ENCODE measurements around the gene SENP5. TPM values are rescaled to one million over a fixed set of nuclear protein-coding genes. Genes with fewer than 3 reads are reported as not detected.

The SENP5 gene
- total RNA-seq, 1 donor from 2014 or later: 49.6 TPM

DNA sequence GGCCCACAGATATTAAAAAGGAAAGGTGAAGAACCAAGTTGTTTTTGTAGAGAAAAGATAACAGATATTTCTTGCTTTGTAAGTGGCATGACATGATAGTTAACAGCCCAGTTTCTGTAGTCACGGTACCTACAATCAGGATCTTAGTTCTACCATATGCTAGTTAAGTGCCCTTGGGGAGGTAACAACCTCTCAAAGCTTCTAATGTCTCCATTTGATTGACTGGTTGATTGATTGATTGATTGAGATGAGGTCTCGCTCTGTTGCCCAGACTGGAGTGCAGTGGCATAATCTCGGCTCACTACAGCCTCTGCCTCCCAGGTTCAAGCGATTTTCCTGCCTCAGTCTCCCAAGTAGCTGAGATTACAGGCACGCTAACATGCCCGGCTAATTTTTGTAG is 28.5 kb downstream of the SENP5 start:
- Mint-ChIP-seq H3K4me1 (ENCODE audit: low read depth, unreplicated experiment) (peaks cover 10% of the 10 kb centered on the region), H3K27ac (ENCODE audit: unreplicated experiment) (peak overlapping the region; percentile 17)

DNA sequence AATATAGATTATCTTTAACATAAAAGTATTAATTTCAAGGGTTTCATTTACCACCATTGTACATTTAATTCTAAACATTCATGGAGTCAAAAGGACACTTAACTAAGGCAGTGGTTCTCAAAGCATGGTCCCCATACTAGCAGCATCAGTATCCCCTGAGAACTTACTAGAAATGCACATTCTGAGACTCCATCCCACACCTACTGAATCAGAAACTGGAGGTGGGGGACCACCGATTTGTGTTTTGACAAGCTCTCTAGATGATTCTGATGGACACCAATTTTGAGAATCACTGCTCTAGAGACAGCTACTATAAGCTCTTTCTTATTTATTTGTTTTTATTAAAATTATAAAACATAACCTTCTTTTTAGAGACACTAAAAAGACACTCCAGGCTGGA is 34.0 kb downstream of the SENP5 start:
- Mint-ChIP-seq H3K27ac (ENCODE audit: unreplicated experiment) (no peak overlapping the region), H3K4me1 (ENCODE audit: low read depth, unreplicated experiment) (peaks cover 2% of the 10 kb centered on the region), H3K27me3 (ENCODE audit: unreplicated experiment) (no peaks in the 10 kb centered on the region), H3K9me3 (ENCODE audit: unreplicated experiment) (no peaks in the 10 kb centered on the region), H3K4me3 (ENCODE audit: unreplicated experiment) (no peak overlapping the region), H3K36me3 (ENCODE audit: unreplicated experiment) (no peaks in the 10 kb centered on the region)
- no peak for DNase-seq
- TF ChIP-seq, protein P1, sequence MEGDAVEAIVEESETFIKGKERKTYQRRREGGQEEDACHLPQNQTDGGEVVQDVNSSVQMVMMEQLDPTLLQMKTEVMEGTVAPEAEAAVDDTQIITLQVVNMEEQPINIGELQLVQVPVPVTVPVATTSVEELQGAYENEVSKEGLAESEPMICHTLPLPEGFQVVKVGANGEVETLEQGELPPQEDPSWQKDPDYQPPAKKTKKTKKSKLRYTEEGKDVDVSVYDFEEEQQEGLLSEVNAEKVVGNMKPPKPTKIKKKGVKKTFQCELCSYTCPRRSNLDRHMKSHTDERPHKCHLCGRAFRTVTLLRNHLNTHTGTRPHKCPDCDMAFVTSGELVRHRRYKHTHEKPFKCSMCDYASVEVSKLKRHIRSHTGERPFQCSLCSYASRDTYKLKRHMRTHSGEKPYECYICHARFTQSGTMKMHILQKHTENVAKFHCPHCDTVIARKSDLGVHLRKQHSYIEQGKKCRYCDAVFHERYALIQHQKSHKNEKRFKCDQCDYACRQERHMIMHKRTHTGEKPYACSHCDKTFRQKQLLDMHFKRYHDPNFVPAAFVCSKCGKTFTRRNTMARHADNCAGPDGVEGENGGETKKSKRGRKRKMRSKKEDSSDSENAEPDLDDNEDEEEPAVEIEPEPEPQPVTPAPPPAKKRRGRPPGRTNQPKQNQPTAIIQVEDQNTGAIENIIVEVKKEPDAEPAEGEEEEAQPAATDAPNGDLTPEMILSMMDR (IDR thresholded peaks at IDR 0.05; ENCODE audit: partially characterized antibody, unreplicated experiment): no peak

More for the DNA sequence above, 28.5 kb downstream of the SENP5 start:
- Mint-ChIP-seq H3K4me3 (ENCODE audit: unreplicated experiment) (no peak overlapping the region), H3K9me3 (ENCODE audit: unreplicated experiment) (no peaks in the 10 kb centered on the region), H3K27me3 (ENCODE audit: unreplicated experiment) (peaks cover 2% of the 10 kb centered on the region), H3K36me3 (ENCODE audit: unreplicated experiment) (no peaks in the 10 kb centered on the region)
- DNase-seq: no peak
- TF ChIP-seq, protein P1 (IDR thresholded peaks at IDR 0.05; ENCODE audit: partially characterized antibody, unreplicated experiment): no peak

DNA sequence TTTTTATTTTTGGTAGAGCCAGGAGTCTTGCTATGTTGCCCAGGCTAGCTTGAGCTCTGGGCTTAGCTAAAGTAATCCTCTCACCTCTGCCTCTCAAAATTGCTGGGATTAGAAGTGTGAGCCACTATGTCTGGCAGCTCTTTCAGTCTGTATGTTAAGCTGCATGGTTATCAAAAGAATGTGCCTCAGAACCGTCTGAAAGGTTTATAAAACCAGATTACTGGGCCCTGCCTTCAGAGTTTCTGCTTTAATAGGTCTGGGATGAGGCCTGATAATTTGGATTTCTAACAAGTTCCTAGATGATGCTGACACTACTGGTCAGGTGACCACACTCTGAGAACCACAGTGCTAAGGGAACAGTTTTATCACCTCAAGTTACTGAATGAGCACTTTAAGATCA is 34.6 kb downstream of the SENP5 start:
- no peaks in the 10 kb centered on the region for H3K9me3 Mint-ChIP-seq (ENCODE audit: unreplicated experiment)
- no peaks in the 10 kb centered on the region for H3K36me3 Mint-ChIP-seq (ENCODE audit: unreplicated experiment)
- H3K27me3 Mint-ChIP-seq (ENCODE audit: unreplicated experiment): no peaks in the 10 kb centered on the region
- H3K4me1 Mint-ChIP-seq (ENCODE audit: low read depth, unreplicated experiment): no peaks in the 10 kb centered on the region
- no peak for DNase-seq
- H3K4me3 Mint-ChIP-seq (ENCODE audit: unreplicated experiment): no peak overlapping the region
- TF ChIP-seq, protein P1 (IDR thresholded peaks at IDR 0.05; ENCODE audit: partially characterized antibody, unreplicated experiment): no peak
- H3K27ac Mint-ChIP-seq (ENCODE audit: unreplicated experiment): no peak overlapping the region

DNA sequence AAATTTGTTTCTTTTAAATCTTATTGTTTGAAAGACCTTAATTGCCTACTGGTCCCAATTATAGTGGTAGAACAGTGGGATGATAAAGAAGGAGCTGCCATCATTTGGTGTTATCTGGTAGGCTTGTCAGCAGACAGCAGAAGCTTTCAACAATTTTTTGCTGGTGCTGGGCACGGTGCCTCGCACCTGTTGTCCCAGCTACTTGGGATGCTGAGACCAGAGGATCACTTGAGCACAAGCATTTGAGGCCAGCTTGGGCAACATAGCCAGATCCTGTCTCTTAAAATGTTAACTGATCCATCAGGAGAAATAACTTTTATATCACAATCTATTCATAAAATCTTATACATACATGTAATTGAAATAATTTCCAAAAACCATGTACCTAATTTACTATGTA is 36.0 kb downstream of the SENP5 start:
- Mint-ChIP-seq H3K4me1 (ENCODE audit: low read depth, unreplicated experiment) (no peaks in the 10 kb centered on the region), H3K36me3 (ENCODE audit: unreplicated experiment) (no peaks in the 10 kb centered on the region), H3K4me3 (ENCODE audit: unreplicated experiment) (no peak overlapping the region), H3K27me3 (ENCODE audit: unreplicated experiment) (no peaks in the 10 kb centered on the region), H3K27ac (ENCODE audit: unreplicated experiment) (no peak overlapping the region), H3K9me3 (ENCODE audit: unreplicated experiment) (no peaks in the 10 kb centered on the region)
- TF ChIP-seq, protein P1 (IDR thresholded peaks at IDR 0.05; ENCODE audit: partially characterized antibody, unreplicated experiment): no peak
- DNase-seq: no peak

DNA sequence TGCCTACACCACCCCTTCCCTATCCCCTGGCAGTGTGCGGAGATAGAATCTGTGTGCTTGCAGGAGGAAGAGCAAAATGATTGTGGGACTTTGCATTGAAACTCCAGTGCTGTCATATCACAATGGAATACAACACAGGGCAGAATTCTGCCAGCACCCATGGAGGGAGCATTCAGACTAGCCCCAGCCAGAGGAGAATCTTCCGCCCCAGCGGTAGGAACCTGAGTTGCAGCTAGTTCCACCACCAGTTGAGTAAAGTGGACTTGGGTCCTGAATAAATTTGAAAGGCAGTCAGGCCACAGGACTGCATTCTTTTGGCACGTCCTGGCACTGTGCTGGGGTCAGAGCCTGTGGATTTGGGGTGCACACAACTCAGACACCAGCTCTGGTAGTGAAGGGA is 47.1 kb downstream of the SENP5 start:
- H3K4me3 Mint-ChIP-seq (ENCODE audit: unreplicated experiment): no peak overlapping the region
- H3K9me3 Mint-ChIP-seq (ENCODE audit: unreplicated experiment): peaks cover 5% of the 10 kb centered on the region
- DNase-seq: no peak
- no peaks in the 10 kb centered on the region for H3K4me1 Mint-ChIP-seq (ENCODE audit: low read depth, unreplicated experiment)
- peaks cover 25% of the 10 kb centered on the region for H3K36me3 Mint-ChIP-seq (ENCODE audit: unreplicated experiment)
- TF ChIP-seq, protein P1 (IDR thresholded peaks at IDR 0.05; ENCODE audit: partially characterized antibody, unreplicated experiment): no peak
- H3K27ac Mint-ChIP-seq (ENCODE audit: unreplicated experiment): no peak overlapping the region
- peaks cover 1% of the 10 kb centered on the region for H3K27me3 Mint-ChIP-seq (ENCODE audit: unreplicated experiment)

All from glutamatergic neuron (in vitro differentiated cells).